HepG2 (cell line): ENCODE data around the gene JAZF1. TPM values are rescaled to one million over a fixed set of nuclear protein-coding genes. Genes with fewer than 3 reads are reported as not detected.

ENCODE experiments used
- ATAC-seq: fragments of 200-7000 bp; cut with Tn5 transposase; 3 replicates; pipeline ENCODE4 v1.9.1; 2020; ENCODE audit warnings: mild to moderate bottlenecking, moderate library complexity
- BruUV-seq: library from RNA; stranded (reverse); fragments of 400-500 nt; replicated peaks from 2 replicates; lab custom pipeline; 2021; lab: Mats Ljungman, UMichigan
- CTCF ChIA-PET: fragments of 300-600 bp; formaldehyde crosslinking; extraction: SDS; loops from one replicate; lab custom pipeline; 2021; ENCODE audit warnings: low total read pairs, inconsistent platforms, low intra/inter-chr PET ratio; lab: Yijun Ruan, JAX
- POLR2A ChIA-PET: fragments of 350-600 bp; sonication (Branson Sonifier 250); formaldehyde crosslinking; loops from one replicate; lab custom pipeline; 2020; ENCODE audit warnings: antibody characterized with exemption, inconsistent platforms; lab: Yijun Ruan, JAX
- DNase-seq: peaks from one replicate; pipeline ENCODE4 v3.0.0-alpha.2; 2015; ENCODE audit warnings: low spot score
- FAIRE-seq: peaks from 3 replicates; lab custom pipeline; 2011; peaks lifted over from hg19 to GRCh38; lab: Jason Lieb, UNC
- H2AFZ ChIP-seq: one replicate; pipeline ENCODE4 v1.6.1; 2011; ENCODE audit warnings: low read length, inconsistent platforms
- H3K27ac ChIP-seq: fragments of 300-600 bp; 3 replicates; pipeline ENCODE4 v1.8.0; 2011; ENCODE audit warnings: mixed run types, mild to moderate bottlenecking, mixed read lengths, low read length, inconsistent platforms; ENCODE audit not compliant: insufficient read depth; ENCODE audit errors: extremely low read length
- H3K27me3 ChIP-seq, 2 experiments: fragments of 200-600 bp in 1 of 2; 2 replicates in 1 of 2; 3 replicates in 1 of 2; pipeline versions ENCODE4 v1.6.0 to v1.8.0; 2011; ENCODE audit warnings: low read length in 2 of 2, mild to moderate bottlenecking in 2 of 2, moderate library complexity in 2 of 2, inconsistent platforms in 1 of 2; ENCODE audit not compliant: insufficient read depth in 2 of 2, control insufficient read depth in 1 of 2
- H3K36me3 ChIP-seq, 2 experiments: fragments of 200-600 bp in 1 of 2; replicated peaks in 1 of 2; 2 replicates in 1 of 2; 3 replicates in 1 of 2; pipeline versions ENCODE4 v1.5.1 to v1.8.0; 2011; ENCODE audit warnings: low read length in 2 of 2, inconsistent platforms in 1 of 2; ENCODE audit not compliant: insufficient read depth in 2 of 2, control insufficient read depth in 1 of 2
- H3K4me1 ChIP-seq: 2 replicates; pipeline ENCODE4 v1.5.1; 2012; ENCODE audit warnings: low read length, inconsistent platforms; ENCODE audit not compliant: insufficient read depth
- H3K4me2 ChIP-seq: 2 replicates; pipeline ENCODE4 v1.6.0; 2011; ENCODE audit warnings: low read depth, low read length, inconsistent platforms
- H3K4me3 ChIP-seq, 3 experiments: fragments of 200-600 bp in 1 of 3; sonication (generic), shearing (Covaris generic) in 1 of 3; replicated peaks in 1 of 3; 2 replicates each; pipeline ENCODE4 v1.5.1; 2011 to 2016; ENCODE audit warnings: low read length in 3 of 3, inconsistent platforms in 2 of 3, low read depth in 2 of 3, mild to moderate bottlenecking in 2 of 3, control low read depth in 1 of 3, mixed read lengths in 1 of 3; ENCODE audit not compliant: insufficient read depth in 1 of 3
- H3K79me2 ChIP-seq: one replicate; pipeline ENCODE4 v1.6.1; 2011; ENCODE audit warnings: low read length, inconsistent platforms; ENCODE audit not compliant: insufficient read depth
- H3K9ac ChIP-seq: 2 replicates; pipeline ENCODE4 v1.6.0; 2011; ENCODE audit warnings: mild to moderate bottlenecking, low read depth, low read length, inconsistent platforms; ENCODE audit not compliant: insufficient read depth
- H3K9me3 ChIP-seq: 2 replicates; pipeline ENCODE4 v1.5.1; 2012; ENCODE audit warnings: mild to moderate bottlenecking, low read length
- H4K20me1 ChIP-seq: 2 replicates; pipeline ENCODE4 v1.6.0; 2011; ENCODE audit warnings: inconsistent platforms, mild to moderate bottlenecking, low read length, moderate library complexity; ENCODE audit not compliant: insufficient read depth
- AKNA ChIP-seq: sonication (generic); formaldehyde crosslinking; IDR thresholded peaks from 2 replicates; pipeline ENCODE4 v1.4.0; 2020; ENCODE audit warnings: missing genetic modification reagents, borderline replicate concordance
- EP300 ChIP-seq, 3 experiments: sonication (generic) in 1 of 3; formaldehyde crosslinking in 1 of 3; IDR thresholded peaks; 2 replicates each; pipeline versions ENCODE4 v1.5.1 to v1.6.1; 2011 to 2020; ENCODE audit warnings: low read depth in 2 of 3, low read length in 2 of 3, borderline replicate concordance in 1 of 3, improper control_type of control experiment in 1 of 3, mild to moderate bottlenecking in 1 of 3, missing genetic modification reagents in 1 of 3, moderate library complexity in 1 of 3
- FLYWCH1 ChIP-seq: sonication (generic); formaldehyde crosslinking; IDR thresholded peaks from 2 replicates; pipeline ENCODE4 v1.8.1; 2023; ENCODE audit warnings: mild to moderate bottlenecking, missing genetic modification reagents
- HNRNPK ChIP-seq: fragments of 200-400 bp; formaldehyde crosslinking; IDR thresholded peaks from 2 replicates; pipeline ENCODE4 v1.6.1; 2018; ENCODE audit warnings: low read length, low read depth, moderate library complexity, mild to moderate bottlenecking; ENCODE audit not compliant: poor library complexity, severe bottlenecking
- KMT2B ChIP-seq: IDR thresholded peaks from 2 replicates; pipeline ENCODE4 v1.6.1; 2016; ENCODE audit warnings: missing genetic modification reagents, missing compliant biosample characterization
- MED8 ChIP-seq: sonication (generic); formaldehyde crosslinking; IDR thresholded peaks from 2 replicates; pipeline ENCODE4 v1.8.1; 2023; ENCODE audit warnings: mild to moderate bottlenecking, missing genetic modification reagents; ENCODE audit not compliant: insufficient replicate concordance
- MTF1 ChIP-seq: sonication (generic); formaldehyde crosslinking; IDR thresholded peaks from 2 replicates; pipeline ENCODE4 v1.5.0; 2020; ENCODE audit warnings: missing genetic modification reagents
- MTF2 ChIP-seq: sonication (generic); formaldehyde crosslinking; IDR thresholded peaks from 2 replicates; pipeline ENCODE4 v1.5.0; 2020; ENCODE audit warnings: missing genetic modification reagents, borderline replicate concordance
- MYC ChIP-seq: sonication (generic); formaldehyde crosslinking; IDR thresholded peaks from 2 replicates; pipeline ENCODE4 v1.9.0; 2021; ENCODE audit warnings: missing genetic modification reagents, borderline replicate concordance
- NFYC ChIP-seq: IDR thresholded peaks from 2 replicates; pipeline ENCODE4 v1.6.1; 2016; ENCODE audit warnings: missing genetic modification reagents, missing compliant biosample characterization
- ZNF510 ChIP-seq: sonication (generic); formaldehyde crosslinking; IDR thresholded peaks from 2 replicates; pipeline ENCODE4 v1.4.0; 2020; ENCODE audit warnings: low read depth, mild to moderate bottlenecking, missing genetic modification reagents
- ZNF597 ChIP-seq: sonication (generic); formaldehyde crosslinking; IDR thresholded peaks from 2 replicates; pipeline ENCODE4 v1.5.0; 2020; ENCODE audit warnings: missing genetic modification reagents
- WGBS: methylation state at CpG from one replicate; pipeline ENCODE4 v1.1.6; 2017; ENCODE audit warnings: low lambda C conversion rate; 5-methylcytosine and 5-hydroxymethylcytosine counted together
- in situ Hi-C: cut with HindIII; loops from 2 replicates; pipeline ENCODE4 v1.10.0; 2017; ENCODE audit warnings: low pct_unique_long_range_greater_than_20kb; ENCODE audit not compliant: extremely low pct_ligation_motif_present
- intact Hi-C: fragments of 100-400 bp; cut with micrococcal nuclease; formaldehyde crosslinking; loops from one replicate; pipeline ENCODE4 v1.10.0; 2022; ENCODE audit not compliant: unreplicated experiment
- polyA plus RNA-seq, 8 experiments: library from polyadenylated mRNA; depleted of rRNA in 3 of 8; stranded (reverse) in 7 of 8; unstranded in 1 of 8; fragments of >200 nt; fragmentation: Illumina TruSeq in 4 of 8; extraction: Trizol in 4 of 8; gene quantifications; 2 replicates each; pipeline versions ENCODE4 v1.2.1 to v1.2.3, GENCODE V29; 2011 to 2016; ENCODE audit warnings: low read depth in 4 of 8, missing spikeins in 1 of 8, mixed read lengths in 1 of 8; ENCODE audit not compliant: insufficient read depth in 1 of 8
- total RNA-seq, 5 experiments: library from RNA; depleted of rRNA; stranded (reverse); fragments of >200 nt; fragmentation: Illumina TruSeq; extraction: Trizol; gene quantifications; 2 replicates each; pipeline ENCODE4 v1.2.3, GENCODE V29; 2016; ENCODE audit warnings: low read depth in 1 of 5
- TF ChIP-seq, protein P1 (sequence below): sonication (generic); formaldehyde crosslinking; IDR thresholded peaks from 2 replicates; pipeline ENCODE4 v1.5.1; 2020; ENCODE audit warnings: mild to moderate bottlenecking, missing genetic modification reagents, borderline replicate concordance

JAZF1 gene
- total and polyA plus RNA-seq, 2 of the 13 experiments (the other 11 are each of a cell fraction or from before 2014, with no cell fraction given): not detected

DNA sequence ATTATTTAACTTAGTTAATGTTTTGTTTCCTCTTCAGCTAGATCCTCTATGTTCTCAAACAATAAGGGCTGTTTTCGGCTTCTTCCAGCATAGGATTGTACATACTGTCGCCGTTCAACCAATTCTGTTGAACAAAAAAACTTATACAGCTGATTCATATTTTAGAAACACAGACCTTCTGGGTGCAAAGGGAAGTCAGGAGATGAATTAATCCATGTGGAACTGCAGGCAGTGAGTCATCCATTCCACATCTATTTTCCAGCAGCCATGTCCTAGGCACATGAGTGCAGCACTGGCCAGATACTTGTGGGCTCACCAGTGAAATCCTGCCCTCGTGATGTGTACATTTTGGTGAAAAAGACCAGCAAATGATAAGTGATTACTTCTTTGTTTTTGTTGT is 163.2 kb downstream of the JAZF1 start:
- DNase-seq: no peak
- BruUV-seq: no TSS peak
- Histone ChIP-seq H3K9me3 (no peaks in the 10 kb centered on the region), H3K4me2 (no peak overlapping the region), H3K79me2 (no peaks in the 10 kb centered on the region), H4K20me1 (no peaks in the 10 kb centered on the region), H3K27ac (no peak overlapping the region), H3K27me3 (peaks cover 2 to 42% of the 10 kb centered on the region in 2 experiments; a peak in 4 of 5 replicates), H2AFZ (no peak overlapping the region), H3K4me1 (no peaks in the 10 kb centered on the region), H3K9ac (no peak overlapping the region), H3K36me3 (no peaks in the 10 kb centered on the region), H3K4me3 (no peak overlapping the region)
- FAIRE-seq: no peak
- WGBS: 33% methylated on average over 4 of the region's 4 CpGs
- no peak for ATAC-seq
- ChIA-PET POLR2A (no interaction called here), CTCF (no interaction called here)
- in situ Hi-C loops (no loop called here), intact Hi-C loops (no loop called here)
- no peak for TF ChIP-seq MTF1 (CRISPR knock-in tag)
- TF ChIP-seq ZNF510 (CRISPR knock-in tag): no peak
- TF ChIP-seq KMT2B: no peak
- TF ChIP-seq NFYC (CRISPR knock-in tag): no peak
- no peak for TF ChIP-seq MYC (CRISPR knock-in tag)
- no peak for TF ChIP-seq MTF2 (CRISPR knock-in tag)
- no peak for TF ChIP-seq HNRNPK
- TF ChIP-seq, protein P1, sequence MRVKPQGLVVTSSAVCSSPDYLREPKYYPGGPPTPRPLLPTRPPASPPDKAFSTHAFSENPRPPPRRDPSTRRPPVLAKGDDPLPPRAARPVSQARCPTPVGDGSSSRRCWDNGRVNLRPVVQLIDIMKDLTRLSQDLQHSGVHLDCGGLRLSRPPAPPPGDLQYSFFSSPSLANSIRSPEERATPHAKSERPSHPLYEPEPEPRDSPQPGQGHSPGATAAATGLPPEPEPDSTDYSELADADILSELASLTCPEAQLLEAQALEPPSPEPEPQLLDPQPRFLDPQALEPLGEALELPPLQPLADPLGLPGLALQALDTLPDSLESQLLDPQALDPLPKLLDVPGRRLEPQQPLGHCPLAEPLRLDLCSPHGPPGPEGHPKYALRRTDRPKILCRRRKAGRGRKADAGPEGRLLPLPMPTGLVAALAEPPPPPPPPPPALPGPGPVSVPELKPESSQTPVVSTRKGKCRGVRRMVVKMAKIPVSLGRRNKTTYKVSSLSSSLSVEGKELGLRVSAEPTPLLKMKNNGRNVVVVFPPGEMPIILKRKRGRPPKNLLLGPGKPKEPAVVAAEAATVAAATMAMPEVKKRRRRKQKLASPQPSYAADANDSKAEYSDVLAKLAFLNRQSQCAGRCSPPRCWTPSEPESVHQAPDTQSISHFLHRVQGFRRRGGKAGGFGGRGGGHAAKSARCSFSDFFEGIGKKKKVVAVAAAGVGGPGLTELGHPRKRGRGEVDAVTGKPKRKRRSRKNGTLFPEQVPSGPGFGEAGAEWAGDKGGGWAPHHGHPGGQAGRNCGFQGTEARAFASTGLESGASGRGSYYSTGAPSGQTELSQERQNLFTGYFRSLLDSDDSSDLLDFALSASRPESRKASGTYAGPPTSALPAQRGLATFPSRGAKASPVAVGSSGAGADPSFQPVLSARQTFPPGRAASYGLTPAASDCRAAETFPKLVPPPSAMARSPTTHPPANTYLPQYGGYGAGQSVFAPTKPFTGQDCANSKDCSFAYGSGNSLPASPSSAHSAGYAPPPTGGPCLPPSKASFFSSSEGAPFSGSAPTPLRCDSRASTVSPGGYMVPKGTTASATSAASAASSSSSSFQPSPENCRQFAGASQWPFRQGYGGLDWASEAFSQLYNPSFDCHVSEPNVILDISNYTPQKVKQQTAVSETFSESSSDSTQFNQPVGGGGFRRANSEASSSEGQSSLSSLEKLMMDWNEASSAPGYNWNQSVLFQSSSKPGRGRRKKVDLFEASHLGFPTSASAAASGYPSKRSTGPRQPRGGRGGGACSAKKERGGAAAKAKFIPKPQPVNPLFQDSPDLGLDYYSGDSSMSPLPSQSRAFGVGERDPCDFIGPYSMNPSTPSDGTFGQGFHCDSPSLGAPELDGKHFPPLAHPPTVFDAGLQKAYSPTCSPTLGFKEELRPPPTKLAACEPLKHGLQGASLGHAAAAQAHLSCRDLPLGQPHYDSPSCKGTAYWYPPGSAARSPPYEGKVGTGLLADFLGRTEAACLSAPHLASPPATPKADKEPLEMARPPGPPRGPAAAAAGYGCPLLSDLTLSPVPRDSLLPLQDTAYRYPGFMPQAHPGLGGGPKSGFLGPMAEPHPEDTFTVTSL: no peak
- no peak for TF ChIP-seq ZNF597 (CRISPR knock-in tag)
- TF ChIP-seq EP300 (IDR thresholded peaks at IDR 0.05; ENCODE audit: low read depth in 2 of 2, low read length in 2 of 2): no peak
- no peak for TF ChIP-seq EP300 (CRISPR knock-in tag; IDR thresholded peaks at IDR 0.05; ENCODE audit: borderline replicate concordance)
- no peak for TF ChIP-seq MED8 (CRISPR knock-in tag)
- no peak for TF ChIP-seq FLYWCH1 (CRISPR knock-in tag)
- no peak for TF ChIP-seq AKNA (CRISPR knock-in tag)
